WTC11 (cell line): ENCODE results near the gene CSF1. TPM values are rescaled to one million over a fixed set of nuclear protein-coding genes. Genes with fewer than 3 reads are reported as not detected.

Experiments used
- ATAC-seq: fragments of 200-7000 bp; cut with Tn5 transposase; 2 replicates; pipeline ENCODE4 v1.10.0; 2021; ENCODE audit warnings: mild to moderate bottlenecking, moderate library complexity
- CTCF ChIA-PET: fragments of 300-600 bp; sonication (Branson Sonifier 250); formaldehyde crosslinking; loops from one replicate; lab custom pipeline; 2021; ENCODE audit warnings: antibody characterized with exemption; lab: Charles Lee
- POLR2A ChIA-PET: fragments of 350-600 bp; sonication (Branson Sonifier 250); formaldehyde crosslinking; loops from one replicate; lab custom pipeline; 2021; ENCODE audit warnings: antibody characterized with exemption; lab: Charles Lee
- DNase-seq: peaks from one replicate; pipeline ENCODE4 v3.0.0; 2021; ENCODE audit warnings: low spot score
- H3K27ac Mint-ChIP-seq: 2 replicates; pipeline ENCODE4 v1.8.0; 2021; ENCODE audit warnings: mixed read lengths
- H3K27me3 Mint-ChIP-seq: 2 replicates; pipeline ENCODE4 v1.8.0; 2021; ENCODE audit warnings: low read depth, mild to moderate bottlenecking, moderate library complexity, mixed read lengths
- H3K36me3 Mint-ChIP-seq: 2 replicates; pipeline ENCODE4 v1.8.0; 2021; ENCODE audit warnings: mixed read lengths
- H3K4me1 Mint-ChIP-seq: 2 replicates; pipeline ENCODE4 v1.8.0; 2022; ENCODE audit warnings: mixed read lengths
- H3K4me3 Mint-ChIP-seq: 2 replicates; pipeline ENCODE4 v1.8.0; 2021; ENCODE audit warnings: mild to moderate bottlenecking, moderate library complexity, mixed read lengths
- H3K9me3 Mint-ChIP-seq: 2 replicates; pipeline ENCODE4 v1.8.0; 2021; ENCODE audit warnings: mixed read lengths
- ARID4B ChIP-seq: sonication (generic); formaldehyde crosslinking; IDR thresholded peaks from 2 replicates; pipeline ENCODE4 v1.8.0; 2023; ENCODE audit warnings: missing genetic modification reagents, mild to moderate bottlenecking, borderline replicate concordance
- ATF2 ChIP-seq: sonication (generic); formaldehyde crosslinking; IDR thresholded peaks from 2 replicates; pipeline ENCODE4 v1.8.1; 2022; ENCODE audit warnings: low read depth, missing genetic modification reagents, borderline replicate concordance
- CREB1 ChIP-seq: sonication (generic); formaldehyde crosslinking; IDR thresholded peaks from 2 replicates; pipeline ENCODE4 v1.8.0; 2023; ENCODE audit warnings: mild to moderate bottlenecking, missing genetic modification reagents
- CTCF ChIP-seq: fragments of 200-600 bp; IDR thresholded peaks from 2 replicates; pipeline ENCODE4 v1.8.0; 2022; ENCODE audit warnings: antibody characterized with exemption
- ETV6 ChIP-seq: sonication (generic); formaldehyde crosslinking; IDR thresholded peaks from 2 replicates; pipeline ENCODE4 v1.8.1; 2022; ENCODE audit warnings: mild to moderate bottlenecking, missing genetic modification reagents
- FOXP1 ChIP-seq: sonication (generic); formaldehyde crosslinking; IDR thresholded peaks from 2 replicates; pipeline ENCODE4 v1.8.0; 2022; ENCODE audit warnings: missing genetic modification reagents, mild to moderate bottlenecking, moderate library complexity, borderline replicate concordance
- GRHL2 ChIP-seq: fragments of 250-450 bp; sonication (Bioruptor Pico); IDR thresholded peaks from 2 replicates; pipeline ENCODE4 v1.8.0; 2022; ENCODE audit warnings: mild to moderate bottlenecking, moderate library complexity; ENCODE audit not compliant: insufficient replicate concordance, severe bottlenecking
- MLX ChIP-seq: sonication (generic); formaldehyde crosslinking; IDR thresholded peaks from 2 replicates; pipeline ENCODE4 v1.8.1; 2023; ENCODE audit warnings: mild to moderate bottlenecking, missing genetic modification reagents, moderate library complexity
- MXD4 ChIP-seq: fragments of 250-450 bp; sonication (Bioruptor Pico); IDR thresholded peaks from 2 replicates; pipeline ENCODE4 v1.8.0; 2021; ENCODE audit warnings: mild to moderate bottlenecking, moderate library complexity, borderline replicate concordance
- PREB ChIP-seq: sonication (generic); formaldehyde crosslinking; IDR thresholded peaks from 2 replicates; pipeline ENCODE4 v1.8.1; 2022; ENCODE audit warnings: mild to moderate bottlenecking, missing genetic modification reagents, moderate library complexity, borderline replicate concordance
- PRRX2 ChIP-seq: fragments of 250-450 bp; sonication (Bioruptor Pico); IDR thresholded peaks from 2 replicates; pipeline ENCODE4 v1.8.0; 2021; ENCODE audit warnings: mild to moderate bottlenecking
- RELA ChIP-seq: sonication (generic); formaldehyde crosslinking; IDR thresholded peaks from 2 replicates; pipeline ENCODE4 v1.8.1; 2022; ENCODE audit warnings: missing genetic modification reagents, mild to moderate bottlenecking, borderline replicate concordance
- TCF7 ChIP-seq: sonication (generic); formaldehyde crosslinking; IDR thresholded peaks from 2 replicates; pipeline ENCODE4 v1.8.0; 2022; ENCODE audit warnings: mild to moderate bottlenecking, low read depth, missing genetic modification reagents, moderate library complexity
- TEAD1 ChIP-seq: sonication (generic); formaldehyde crosslinking; IDR thresholded peaks from 2 replicates; pipeline ENCODE4 v1.8.0; 2022; ENCODE audit warnings: mild to moderate bottlenecking, missing genetic modification reagents
- TEAD4 ChIP-seq: sonication (generic); formaldehyde crosslinking; IDR thresholded peaks from 2 replicates; pipeline ENCODE4 v1.8.0; 2022; ENCODE audit warnings: mild to moderate bottlenecking, missing genetic modification reagents
- ZSCAN18 ChIP-seq: fragments of 250-450 bp; sonication (Bioruptor Pico); IDR thresholded peaks from 2 replicates; pipeline ENCODE4 v2.1.2; 2022; ENCODE audit warnings: mild to moderate bottlenecking, moderate library complexity
- total RNA-seq: library from RNA; stranded (reverse); gene quantifications from 3 replicates; pipeline ENCODE4 v1.2.3, GENCODE V29; 2021

The CSF1 gene
- total RNA-seq, 1 experiment from 2014 or later = 3.0 TPM

GRCh38 chr1:109903376-109903930 is 7.2 kb upstream of the CSF1 start:
- no peak overlapping the region for H3K4me3 Mint-ChIP-seq
- ChIA-PET CTCF (interaction anchor here (0.6 to 3.4 kb wide), 5 partner anchors 20 to 130 kb away, joined by 3 to 10 read pairs (median 3); partner anchors contain the start of gene AHCYL1), POLR2A (no interaction called here)

GRCh38 chr1:109904105-109904817 is 6.4 kb upstream of the CSF1 start:
- DNase-seq = no peak
- Mint-ChIP-seq H3K27ac (no peak overlapping the region), H3K9me3 (no peaks in the 10 kb centered on the region), H3K27me3 (peaks cover 18% of the 10 kb centered on the region), H3K4me3 (no peak overlapping the region), H3K4me1 (peaks cover 8% of the 10 kb centered on the region; the same call in 1 of the 2 replicates), H3K36me3 (no peaks in the 10 kb centered on the region)
- ATAC-seq = no peak
- ChIA-PET POLR2A (no interaction called here), CTCF (interaction anchor here (1.0 to 3.4 kb wide), 4 partner anchors 19 to 130 kb away, joined by 3 to 10 read pairs (median 6); partner anchors contain the start of gene AHCYL1)
- TF ChIP-seq FOXP1 = no peak
- TF ChIP-seq ZSCAN18 (CRISPR knock-in tag) = no peak
- TF ChIP-seq ETV6 = no peak
- TF ChIP-seq MLX (CRISPR knock-in tag) = no peak
- no peak for TF ChIP-seq PREB
- TF ChIP-seq TEAD1 (CRISPR knock-in tag) = no peak
- TF ChIP-seq CREB1 = no peak
- no peak for TF ChIP-seq TCF7 (CRISPR knock-in tag)
- no peak for TF ChIP-seq CTCF

More at GRCh38 chr1:109903376-109903930, 7.2 kb upstream of the CSF1 start:
- no peak for ATAC-seq
- no peaks in the 10 kb centered on the region for H3K9me3 Mint-ChIP-seq
- no peaks in the 10 kb centered on the region for H3K36me3 Mint-ChIP-seq
- no peak for DNase-seq
- H3K27me3 Mint-ChIP-seq = peaks cover 10% of the 10 kb centered on the region
- no peak overlapping the region for H3K27ac Mint-ChIP-seq
- H3K4me1 Mint-ChIP-seq = peaks cover 8% of the 10 kb centered on the region; the same call in 1 of the 2 replicates
- TF ChIP-seq PRRX2 (no peak), ETV6 (no peak), ARID4B (CRISPR knock-in tag) (no peak), MXD4 (CRISPR knock-in tag) (no peak), TEAD4 (CRISPR knock-in tag) (no peak), RELA (CRISPR knock-in tag) (no peak), ATF2 (CRISPR knock-in tag) (no peak), GRHL2 (no peak)
